ENCODE data around the gene ACSS1.

Gene ACSS1

GRCh38 chr20:25005661-25006060 is 52.3 kb downstream of the ACSS1 start:
- TF ChIP-seq FOXP2 (optimal IDR thresholded peaks at IDR 0.05; ENCODE audit: borderline replicate concordance, extremely low read depth, extremely low read length, insufficient read depth): no peak
- no peak for TF ChIP-seq REST (IDR thresholded peaks at IDR 0.05; ENCODE audit: insufficient read depth in 1 of 2, low read depth in 2 of 2, low read length in 2 of 2)
- no peak for TF ChIP-seq POLR2AphosphoS5 (IDR thresholded peaks at IDR 0.05; ENCODE audit: low read depth, low read length)
- TF ChIP-seq TAF1 (IDR thresholded peaks at IDR 0.05; ENCODE audit: borderline replicate concordance, insufficient read depth, low read length): no peak
- TF ChIP-seq SIN3A (IDR thresholded peaks at IDR 0.05; ENCODE audit: borderline replicate concordance, insufficient read depth, low read length): no peak

GRCh38 chr20:25005220-25005619 is 52.7 kb downstream of the ACSS1 start:
- TF ChIP-seq TAF1 (IDR thresholded peaks at IDR 0.05; ENCODE audit: borderline replicate concordance, insufficient read depth, low read length): no peak
- no peak for TF ChIP-seq FOXP2 (optimal IDR thresholded peaks at IDR 0.05; ENCODE audit: borderline replicate concordance, extremely low read depth, extremely low read length, insufficient read depth)
- no peak for TF ChIP-seq POLR2AphosphoS5 (IDR thresholded peaks at IDR 0.05; ENCODE audit: low read depth, low read length)
- TF ChIP-seq REST (IDR thresholded peaks at IDR 0.05; ENCODE audit: insufficient read depth in 1 of 2, low read depth in 2 of 2, low read length in 2 of 2): no peak
- no peak for TF ChIP-seq SIN3A (IDR thresholded peaks at IDR 0.05; ENCODE audit: borderline replicate concordance, insufficient read depth, low read length)

GRCh38 chr20:25003002-25003401 is 54.9 kb downstream of the ACSS1 start:
- TF ChIP-seq TAF1 (IDR thresholded peaks at IDR 0.05; ENCODE audit: borderline replicate concordance, insufficient read depth, low read length): no peak
- no peak for TF ChIP-seq FOXP2 (optimal IDR thresholded peaks at IDR 0.05; ENCODE audit: borderline replicate concordance, extremely low read depth, extremely low read length, insufficient read depth)
- TF ChIP-seq POLR2AphosphoS5 (IDR thresholded peaks at IDR 0.05; ENCODE audit: low read depth, low read length): no peak
- no peak for TF ChIP-seq SIN3A (IDR thresholded peaks at IDR 0.05; ENCODE audit: borderline replicate concordance, insufficient read depth, low read length)
- no peak for TF ChIP-seq REST (IDR thresholded peaks at IDR 0.05; ENCODE audit: insufficient read depth in 1 of 2, low read depth in 2 of 2, low read length in 2 of 2)

- TF ChIP-seq SIN3A (IDR thresholded peaks at IDR 0.05; ENCODE audit: borderline replicate concordance, insufficient read depth, low read length) (no peak), POLR2AphosphoS5 (IDR thresholded peaks at IDR 0.05; ENCODE audit: low read depth, low read length) (no peak), TAF1 (IDR thresholded peaks at IDR 0.05; ENCODE audit: borderline replicate concordance, insufficient read depth, low read length) (no peak), FOXP2 (optimal IDR thresholded peaks at IDR 0.05; ENCODE audit: borderline replicate concordance, extremely low read depth, extremely low read length, insufficient read depth) (no peak), REST (IDR thresholded peaks at IDR 0.05; ENCODE audit: insufficient read depth in 1 of 2, low read depth in 2 of 2, low read length in 2 of 2) (no peak)
Observed at GRCh38 chr20:25000268-25000801, 57.6 kb downstream of the ACSS1 start.

- TF ChIP-seq TAF1 (IDR thresholded peaks at IDR 0.05; ENCODE audit: borderline replicate concordance, insufficient read depth, low read length): no peak
Observed at GRCh38 chr20:24999568-24999967, 58.4 kb downstream of the ACSS1 start.

Data from PFSK-1 (cell line).